Measurements from ENCODE around the gene LCE6A.

The LCE6A gene

DNA sequence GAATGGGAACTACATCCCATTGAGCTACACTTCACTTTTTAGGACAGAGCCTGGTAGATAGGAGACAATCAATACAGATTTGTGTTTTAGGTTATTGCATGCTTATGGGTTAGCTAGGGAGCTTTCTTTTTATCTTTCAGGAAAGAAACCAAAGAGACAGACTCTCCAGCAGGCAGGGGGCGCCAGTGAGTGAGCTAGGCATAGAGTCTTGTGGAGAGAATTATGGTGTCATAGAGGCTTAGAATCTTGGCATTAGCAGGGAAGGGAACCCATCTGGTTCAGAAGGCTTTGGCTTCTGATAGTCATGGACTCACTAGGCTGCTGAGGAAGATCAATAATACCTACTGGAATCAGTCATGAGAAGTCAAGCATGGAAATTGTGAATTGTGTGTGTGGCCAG lies 35.4 kb downstream of the LCE6A start, which contains the start of gene SMCP:
SMCP (plus strand) TSS at position 281 of the 400 bp plus-strand sequence. CDS start 6,101 bp downstream, outside the sequence.
- DNase-seq, result no peak

DNA sequence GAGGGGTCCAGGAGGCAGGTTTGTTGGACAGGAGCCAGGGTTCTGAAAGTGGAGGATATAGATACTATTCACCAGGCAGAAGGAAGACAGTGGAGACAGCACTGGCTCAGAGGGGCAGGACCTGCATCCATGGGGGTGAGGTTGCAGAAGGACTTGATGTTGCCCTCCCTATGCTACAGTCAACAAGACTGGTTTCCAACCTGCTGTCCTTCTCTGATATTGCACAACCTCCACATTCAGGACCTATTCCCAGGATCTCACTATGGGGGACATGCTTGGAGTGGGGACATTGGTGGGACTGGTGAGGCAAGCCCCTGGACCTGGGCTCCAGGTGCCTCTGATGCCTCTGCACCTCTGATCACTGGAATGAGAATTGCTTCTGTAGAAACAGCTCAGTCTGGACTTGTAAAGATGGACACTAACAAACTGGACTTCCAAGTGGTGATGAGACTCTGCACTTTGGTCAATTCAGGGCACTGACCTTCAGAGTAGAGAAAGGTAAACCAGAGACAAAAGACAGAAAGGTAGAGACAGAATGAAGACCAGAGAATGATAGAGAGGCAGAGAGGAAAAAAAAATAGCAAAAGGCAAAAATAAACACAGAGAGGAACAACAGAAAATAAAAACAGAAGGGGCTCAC lies 37.0 kb downstream of the LCE6A start:
- DNase-seq, result no peak

GRCh38 chr1:152880316-152880715 lies 37.7 kb downstream of the LCE6A start:
- no peak for DNase-seq

- no peak for DNase-seq
Measured at GRCh38 chr1:152880907-152881306, 38.3 kb downstream of the LCE6A start.

DNA sequence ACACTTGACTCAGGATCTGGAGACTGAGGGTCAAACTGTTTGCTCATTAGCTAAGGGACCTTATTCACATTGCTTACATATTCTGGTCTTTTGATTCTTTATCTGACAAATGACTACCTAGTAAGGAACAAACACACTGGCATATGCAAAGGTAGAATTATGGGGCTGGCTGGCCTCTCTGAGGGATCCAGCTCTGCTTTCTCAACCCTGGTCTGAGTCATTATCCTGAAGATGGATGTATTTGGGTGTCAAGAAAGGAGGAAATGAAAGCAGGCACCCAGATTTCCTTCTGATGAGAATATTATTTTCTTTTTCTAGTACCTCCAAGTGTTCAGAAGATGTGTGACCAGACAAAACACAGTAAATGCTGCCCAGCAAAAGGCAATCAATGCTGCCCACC lies 41.4 kb downstream of the LCE6A start:
- no peak for DNase-seq

- no peak for DNase-seq
Measured at GRCh38 chr1:152884506-152884905, 41.9 kb downstream of the LCE6A start.

- no peak for DNase-seq
Measured at GRCh38 chr1:152884966-152885624, 42.4 kb downstream of the LCE6A start.

DNA sequence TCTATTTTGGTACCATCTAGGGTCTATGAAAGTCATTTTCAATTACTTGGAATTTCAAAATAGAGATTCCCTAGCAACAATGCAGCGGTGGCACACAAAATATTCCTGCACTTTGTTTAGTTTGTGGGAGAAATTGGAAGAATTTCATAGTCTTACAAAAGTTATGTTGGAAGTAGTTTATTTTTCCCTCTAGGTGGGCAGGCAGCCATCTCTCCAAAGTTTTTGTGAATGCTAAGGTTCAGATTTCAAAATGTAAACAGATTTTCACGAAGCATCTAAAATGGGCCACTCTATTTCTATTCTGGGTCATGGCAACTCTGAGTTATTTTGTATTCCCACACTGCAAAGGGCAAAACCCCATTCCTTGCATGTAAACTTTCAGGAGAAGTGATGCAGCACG lies 43.4 kb downstream of the LCE6A start:
- DNase-seq, result no peak

- no peak for DNase-seq
Measured at GRCh38 chr1:152886758-152887409, 44.2 kb downstream of the LCE6A start.

GRCh38 chr1:152888126-152888525 lies 45.5 kb downstream of the LCE6A start:
- DNase-seq, result no peak
